GM18526 (cell line): ENCODE data around the gene SLC15A4.

Source experiments
- POLR2A ChIP-seq: IDR thresholded peaks from 3 replicates; pipeline ENCODE4 v1.6.1; 2011; ENCODE audit not compliant: insufficient read length; ENCODE audit errors: extremely low read depth

SLC15A4 gene

GRCh38 chr12:128790653-128791373 is 32.9 kb downstream of the SLC15A4 start:
- TF ChIP-seq POLR2A: no peak

GRCh38 chr12:128790221-128790620 is 33.5 kb downstream of the SLC15A4 start:
- no peak for TF ChIP-seq POLR2A

- no peak for TF ChIP-seq POLR2A
Measured at GRCh38 chr12:128789356-128789929, 34.3 kb downstream of the SLC15A4 start.

GRCh38 chr12:128787827-128788226 is 35.9 kb downstream of the SLC15A4 start:
- TF ChIP-seq POLR2A: no peak

- TF ChIP-seq POLR2A: no peak
Measured at GRCh38 chr12:128786741-128787391, 36.9 kb downstream of the SLC15A4 start.

GRCh38 chr12:128784030-128784760 is 39.6 kb downstream of the SLC15A4 start:
- TF ChIP-seq POLR2A: no peak

- no peak for TF ChIP-seq POLR2A
Measured at GRCh38 chr12:128783129-128783574, 40.6 kb downstream of the SLC15A4 start.

GRCh38 chr12:128779901-128780300 is 43.9 kb downstream of the SLC15A4 start:
- no peak for TF ChIP-seq POLR2A

GRCh38 chr12:128772249-128772648 is 51.5 kb downstream of the SLC15A4 start:
- TF ChIP-seq POLR2A: no peak

- TF ChIP-seq POLR2A: no peak
Measured at GRCh38 chr12:128771681-128772080, 52.1 kb downstream of the SLC15A4 start.

GRCh38 chr12:128767518-128767917 is 56.2 kb downstream of the SLC15A4 start:
- no peak for TF ChIP-seq POLR2A

GRCh38 chr12:128766738-128767501 is 56.8 kb downstream of the SLC15A4 start:
- no peak for TF ChIP-seq POLR2A

GRCh38 chr12:128763395-128763794 is 60.4 kb downstream of the SLC15A4 start:
- TF ChIP-seq POLR2A: no peak

GRCh38 chr12:128761379-128761790 is 62.4 kb downstream of the SLC15A4 start:
- TF ChIP-seq POLR2A: no peak

GRCh38 chr12:128755566-128755965 is 68.2 kb downstream of the SLC15A4 start:
- TF ChIP-seq POLR2A: no peak

GRCh38 chr12:128754275-128754674 is 69.5 kb downstream of the SLC15A4 start:
- TF ChIP-seq POLR2A: no peak
